SK-N-SH (cell line): ENCODE measurements around the gene NOPCHAP1. TPM values are rescaled to one million over a fixed set of nuclear protein-coding genes. Genes with fewer than 3 reads are reported as not detected.

Experiments
- CTCF ChIA-PET: fragments of 300-600, 350-600 bp; formaldehyde crosslinking; extraction: SDS; loops from one replicate; lab custom pipeline; 2021; lab: Yijun Ruan, JAX
- POLR2A ChIA-PET: fragments of 350-600 bp; sonication (Branson Sonifier 250); formaldehyde crosslinking; extraction: SDS; loops from one replicate; lab custom pipeline; 2020; ENCODE audit warnings: antibody characterized with exemption, inconsistent platforms; lab: Yijun Ruan, JAX
- DNase-seq: peaks from one replicate; pipeline ENCODE4 v3.0.0; 2012
- H2AFZ ChIP-seq: fragments of 200-600 bp; sonication (generic); 2 replicates; pipeline ENCODE4 v1.8.1; 2016; ENCODE audit warnings: antibody characterized with exemption, mild to moderate bottlenecking, low read depth
- H3F3A ChIP-seq: fragments of 200-600 bp; sonication (generic); replicated peaks from 2 replicates; pipeline ENCODE3; 2016; ENCODE audit warnings: antibody characterized with exemption, mild to moderate bottlenecking; ENCODE audit not compliant: insufficient read depth
- H3K27ac ChIP-seq, 2 experiments: fragments of 200-500 bp in 1 of 2; fragments of 200-600 bp in 1 of 2; sonication (Bioruptor generic) in 1 of 2; sonication (generic), shearing (Covaris generic) in 1 of 2; 2 replicates each; pipeline versions ENCODE4 v1.5.1 to v1.6.1; 2014 to 2016; ENCODE audit warnings: low read depth in 2 of 2, inconsistent platforms in 1 of 2, low read length in 1 of 2, mild to moderate bottlenecking in 1 of 2, mixed read lengths in 1 of 2
- H3K27me3 ChIP-seq: fragments of 200-600 bp; sonication (generic), shearing (Covaris generic); 2 replicates; pipeline ENCODE4 v1.6.1; 2016; ENCODE audit warnings: mixed run types; ENCODE audit not compliant: insufficient read depth
- H3K36me3 ChIP-seq, 2 experiments: fragments of 200-500 bp in 1 of 2; fragments of 200-600 bp in 1 of 2; sonication (Bioruptor generic) in 1 of 2; sonication (generic) in 1 of 2; replicated peaks in 1 of 2; 2 replicates each; pipeline versions ENCODE3 to v1.5.1; 2014 to 2016; ENCODE audit warnings: low read length in 1 of 2, mild to moderate bottlenecking in 1 of 2; ENCODE audit not compliant: insufficient read depth in 2 of 2, control insufficient read depth in 1 of 2
- H3K4me1 ChIP-seq, 2 experiments: fragments of 200-500 bp in 1 of 2; fragments of 200-600 bp in 1 of 2; sonication (Bioruptor generic) in 1 of 2; sonication (generic), shearing (Covaris generic) in 1 of 2; 2 replicates each; pipeline versions ENCODE4 v1.5.1 to v1.6.1; 2014 to 2016; ENCODE audit warnings: low read depth in 1 of 2, low read length in 1 of 2, mixed run types in 1 of 2; ENCODE audit not compliant: insufficient read depth in 2 of 2, control insufficient read depth in 1 of 2
- H3K4me2 ChIP-seq: fragments of 200-600 bp; sonication (generic), shearing (Covaris generic); 2 replicates; pipeline ENCODE4 v1.6.1; 2017; ENCODE audit warnings: mixed run types
- H3K4me3 ChIP-seq, 2 experiments: fragments of 200-500 bp in 1 of 2; fragments of 200-600 bp in 1 of 2; sonication (Bioruptor generic) in 1 of 2; sonication (generic), shearing (Covaris generic) in 1 of 2; 2 replicates each; pipeline versions ENCODE4 v1.5.1 to v1.8.1; 2014 to 2016; ENCODE audit warnings: low read depth in 2 of 2, inconsistent platforms in 1 of 2, low read length in 1 of 2, mild to moderate bottlenecking in 1 of 2, mixed read lengths in 1 of 2, moderate library complexity in 1 of 2
- H3K79me2 ChIP-seq: fragments of 200-600 bp; sonication (generic); 2 replicates; pipeline ENCODE4 v1.8.1; 2017; ENCODE audit warnings: mild to moderate bottlenecking; ENCODE audit not compliant: insufficient read depth
- H3K9ac ChIP-seq: fragments of 200-600 bp; sonication (generic); 2 replicates; pipeline ENCODE4 v1.6.1; 2017; ENCODE audit warnings: mixed run types
- H3K9me2 ChIP-seq: fragments of 200-600 bp; sonication (generic); 2 replicates; pipeline ENCODE4 v1.6.1; 2017; ENCODE audit warnings: mixed run types
- H3K9me3 ChIP-seq: fragments of 200-600 bp; sonication (generic); 2 replicates; pipeline ENCODE4 v1.6.1; 2017; ENCODE audit warnings: mixed run types, mild to moderate bottlenecking, moderate library complexity
- H4K20me1 ChIP-seq: fragments of 200-600 bp; sonication (generic); 2 replicates; pipeline ENCODE4 v1.6.1; 2017; ENCODE audit warnings: mild to moderate bottlenecking, mixed run types; ENCODE audit not compliant: insufficient read depth
- EP300 ChIP-seq, 2 experiments: IDR thresholded peaks; 2 replicates each; pipeline versions ENCODE4 v1.4.0 to v1.6.1; 2012; ENCODE audit warnings: borderline replicate concordance in 1 of 2, low read depth in 1 of 2, low read length in 1 of 2
- FOSL2 ChIP-seq: IDR thresholded peaks from 2 replicates; pipeline ENCODE4 v1.4.0; 2012; ENCODE audit warnings: low read depth, mild to moderate bottlenecking, moderate library complexity, borderline replicate concordance
- GABPA ChIP-seq: IDR thresholded peaks from 2 replicates; pipeline ENCODE4 v1.4.0; 2012; ENCODE audit warnings: low read depth, mild to moderate bottlenecking
- MEF2A ChIP-seq: IDR thresholded peaks from 2 replicates; pipeline ENCODE4 v1.4.0; 2012; ENCODE audit warnings: low read depth, borderline replicate concordance
- RCOR1 ChIP-seq: fragments of 150-350 bp; IDR thresholded peaks from 2 replicates; pipeline ENCODE4 v1.6.1; 2017; ENCODE audit warnings: antibody characterized with exemption, low read length
- RFX5 ChIP-seq: IDR thresholded peaks from 2 replicates; pipeline ENCODE4 v1.6.1; 2012; ENCODE audit warnings: mild to moderate bottlenecking, improper control_type of control experiment, low read length
- ZBTB33 ChIP-seq: IDR thresholded peaks from 2 replicates; pipeline ENCODE4 v1.4.0; 2012; ENCODE audit warnings: low read depth, borderline replicate concordance
- WGBS: methylation state at CpG from one replicate; pipeline ENCODE4 v1.1.6; 2017; ENCODE audit warnings: low lambda C conversion rate; 5-methylcytosine and 5-hydroxymethylcytosine counted together
- polyA plus RNA-seq, 3 experiments: library from polyadenylated mRNA; depleted of rRNA; stranded (reverse); fragments of >200 nt; gene quantifications; 2 replicates each; pipeline ENCODE4 v1.2.3, GENCODE V29; 2012
- TF ChIP-seq, protein P1 (sequence below): IDR thresholded peaks from 2 replicates; pipeline ENCODE4; 2012
- TF ChIP-seq, protein P2 (sequence below): IDR thresholded peaks from 2 replicates; pipeline ENCODE4 v1.6.1; 2012; ENCODE audit warnings: mild to moderate bottlenecking, low read depth, low read length, moderate library complexity

NOPCHAP1 gene
- polyA plus RNA-seq, 1 of the 3 experiments (the other 2 are of a cell fraction): 17.3 TPM

DNA sequence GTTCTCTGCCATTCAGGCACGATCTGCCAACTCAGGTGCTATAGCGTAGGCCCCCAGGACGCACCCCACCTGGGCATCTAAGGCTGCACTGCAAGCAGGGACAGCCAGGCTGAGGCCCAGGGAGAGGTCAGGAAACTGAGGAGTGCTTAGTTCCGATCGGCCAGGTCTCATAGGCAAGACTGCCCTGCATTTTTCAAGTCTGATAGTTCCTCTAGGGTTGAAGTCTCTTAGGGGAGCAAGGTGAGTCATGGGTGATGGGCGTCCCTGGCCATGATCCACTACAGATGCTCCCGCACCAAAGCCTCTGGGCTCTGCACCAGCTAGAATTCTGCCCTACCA is 13.2 kb downstream of the NOPCHAP1 start:
- Histone ChIP-seq H4K20me1 (no peaks in the 10 kb centered on the region), H3K27me3 (no peaks in the 10 kb centered on the region), H3K4me1 (peaks cover 0 to 2% of the 10 kb centered on the region in 2 experiments; a peak in 1 of 4 replicates), H3K9me2 (no peaks in the 10 kb centered on the region), H3K4me2 (no peak overlapping the region), H3K79me2 (no peaks in the 10 kb centered on the region), H3K27ac (no peak overlapping the region), H3K36me3 (peaks cover 55 to 81% of the 10 kb centered on the region in 2 experiments), H3F3A (no peaks in the 10 kb centered on the region), H3K9me3 (no peaks in the 10 kb centered on the region), H3K4me3 (no peak overlapping the region), H3K9ac (no peak overlapping the region), H2AFZ (no peak overlapping the region)
- DNase-seq: no peak
- 86% methylated on average over 5 of the region's 7 CpGs for WGBS
- POLR2A ChIA-PET: no interaction called here
- CTCF ChIA-PET: no interaction called here
- TF ChIP-seq GABPA (no peak), RFX5 (no peak)
- TF ChIP-seq, protein P1, sequence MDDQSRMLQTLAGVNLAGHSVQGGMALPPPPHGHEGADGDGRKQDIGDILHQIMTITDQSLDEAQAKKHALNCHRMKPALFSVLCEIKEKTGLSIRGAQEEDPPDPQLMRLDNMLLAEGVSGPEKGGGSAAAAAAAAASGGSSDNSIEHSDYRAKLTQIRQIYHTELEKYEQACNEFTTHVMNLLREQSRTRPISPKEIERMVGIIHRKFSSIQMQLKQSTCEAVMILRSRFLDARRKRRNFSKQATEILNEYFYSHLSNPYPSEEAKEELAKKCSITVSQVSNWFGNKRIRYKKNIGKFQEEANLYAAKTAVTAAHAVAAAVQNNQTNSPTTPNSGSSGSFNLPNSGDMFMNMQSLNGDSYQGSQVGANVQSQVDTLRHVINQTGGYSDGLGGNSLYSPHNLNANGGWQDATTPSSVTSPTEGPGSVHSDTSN: no peak
- TF ChIP-seq, protein P2, sequence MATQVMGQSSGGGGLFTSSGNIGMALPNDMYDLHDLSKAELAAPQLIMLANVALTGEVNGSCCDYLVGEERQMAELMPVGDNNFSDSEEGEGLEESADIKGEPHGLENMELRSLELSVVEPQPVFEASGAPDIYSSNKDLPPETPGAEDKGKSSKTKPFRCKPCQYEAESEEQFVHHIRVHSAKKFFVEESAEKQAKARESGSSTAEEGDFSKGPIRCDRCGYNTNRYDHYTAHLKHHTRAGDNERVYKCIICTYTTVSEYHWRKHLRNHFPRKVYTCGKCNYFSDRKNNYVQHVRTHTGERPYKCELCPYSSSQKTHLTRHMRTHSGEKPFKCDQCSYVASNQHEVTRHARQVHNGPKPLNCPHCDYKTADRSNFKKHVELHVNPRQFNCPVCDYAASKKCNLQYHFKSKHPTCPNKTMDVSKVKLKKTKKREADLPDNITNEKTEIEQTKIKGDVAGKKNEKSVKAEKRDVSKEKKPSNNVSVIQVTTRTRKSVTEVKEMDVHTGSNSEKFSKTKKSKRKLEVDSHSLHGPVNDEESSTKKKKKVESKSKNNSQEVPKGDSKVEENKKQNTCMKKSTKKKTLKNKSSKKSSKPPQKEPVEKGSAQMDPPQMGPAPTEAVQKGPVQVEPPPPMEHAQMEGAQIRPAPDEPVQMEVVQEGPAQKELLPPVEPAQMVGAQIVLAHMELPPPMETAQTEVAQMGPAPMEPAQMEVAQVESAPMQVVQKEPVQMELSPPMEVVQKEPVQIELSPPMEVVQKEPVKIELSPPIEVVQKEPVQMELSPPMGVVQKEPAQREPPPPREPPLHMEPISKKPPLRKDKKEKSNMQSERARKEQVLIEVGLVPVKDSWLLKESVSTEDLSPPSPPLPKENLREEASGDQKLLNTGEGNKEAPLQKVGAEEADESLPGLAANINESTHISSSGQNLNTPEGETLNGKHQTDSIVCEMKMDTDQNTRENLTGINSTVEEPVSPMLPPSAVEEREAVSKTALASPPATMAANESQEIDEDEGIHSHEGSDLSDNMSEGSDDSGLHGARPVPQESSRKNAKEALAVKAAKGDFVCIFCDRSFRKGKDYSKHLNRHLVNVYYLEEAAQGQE: no peak
- TF ChIP-seq, all 33 proteins: peak for 0

- H3K36me3 ChIP-seq: peaks cover 48 to 74% of the 10 kb centered on the region in 2 experiments
- CTCF ChIA-PET: no interaction called here
Measured at GRCh38 chr12:105001476-105001875, 15.4 kb downstream of the NOPCHAP1 start.

More at GRCh38 chr12:105001476-105001875, 15.4 kb downstream of the NOPCHAP1 start:
- Histone ChIP-seq H3K79me2 (no peaks in the 10 kb centered on the region), H3K4me1 (peaks cover 0 to 2% of the 10 kb centered on the region in 2 experiments; a peak in 1 of 4 replicates), H4K20me1 (no peaks in the 10 kb centered on the region), H3K9me2 (no peaks in the 10 kb centered on the region), H3K27me3 (no peaks in the 10 kb centered on the region), H3F3A (no peaks in the 10 kb centered on the region), H3K4me2 (no peak overlapping the region), H2AFZ (no peak overlapping the region), H3K9ac (no peak overlapping the region), H3K27ac (no peak overlapping the region), H3K4me3 (no peak overlapping the region), H3K9me3 (no peaks in the 10 kb centered on the region)
- no peak for TF ChIP-seq RCOR1
- TF ChIP-seq, protein P1: no peak
- TF ChIP-seq ZBTB33: no peak
- TF ChIP-seq GABPA: no peak
- no peak for TF ChIP-seq EP300 (IDR thresholded peaks at IDR 0.05; ENCODE audit: borderline replicate concordance in 1 of 2, low read depth in 1 of 2, low read length in 1 of 2)
- no peak for TF ChIP-seq MEF2A
- TF ChIP-seq FOSL2: no peak
- POLR2A ChIA-PET: no interaction called here
- DNase-seq: no peak
